ENCODE measurements around the gene FCF1.

DNA sequence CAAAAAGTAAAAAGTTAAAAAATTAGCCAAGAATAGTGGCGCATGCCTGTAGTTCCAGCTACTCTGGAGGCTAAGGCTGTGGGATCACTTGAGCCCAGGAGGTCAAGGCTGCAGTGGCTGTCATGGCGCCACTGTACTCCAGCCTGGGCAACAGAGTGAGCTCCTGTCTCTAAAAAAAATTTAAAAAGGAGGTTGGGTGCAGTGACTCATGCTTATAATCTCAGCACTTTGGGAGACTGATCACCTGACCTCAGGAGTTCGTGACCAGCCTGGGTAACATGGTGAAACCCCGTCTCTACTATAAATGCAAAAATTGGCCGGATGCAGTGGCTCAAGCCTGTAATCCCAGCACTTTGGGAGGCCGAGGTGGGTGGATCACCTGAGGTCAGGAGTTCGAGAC lies 42.0 kb downstream of the FCF1 start:
- TF ChIP-seq, protein P1, sequence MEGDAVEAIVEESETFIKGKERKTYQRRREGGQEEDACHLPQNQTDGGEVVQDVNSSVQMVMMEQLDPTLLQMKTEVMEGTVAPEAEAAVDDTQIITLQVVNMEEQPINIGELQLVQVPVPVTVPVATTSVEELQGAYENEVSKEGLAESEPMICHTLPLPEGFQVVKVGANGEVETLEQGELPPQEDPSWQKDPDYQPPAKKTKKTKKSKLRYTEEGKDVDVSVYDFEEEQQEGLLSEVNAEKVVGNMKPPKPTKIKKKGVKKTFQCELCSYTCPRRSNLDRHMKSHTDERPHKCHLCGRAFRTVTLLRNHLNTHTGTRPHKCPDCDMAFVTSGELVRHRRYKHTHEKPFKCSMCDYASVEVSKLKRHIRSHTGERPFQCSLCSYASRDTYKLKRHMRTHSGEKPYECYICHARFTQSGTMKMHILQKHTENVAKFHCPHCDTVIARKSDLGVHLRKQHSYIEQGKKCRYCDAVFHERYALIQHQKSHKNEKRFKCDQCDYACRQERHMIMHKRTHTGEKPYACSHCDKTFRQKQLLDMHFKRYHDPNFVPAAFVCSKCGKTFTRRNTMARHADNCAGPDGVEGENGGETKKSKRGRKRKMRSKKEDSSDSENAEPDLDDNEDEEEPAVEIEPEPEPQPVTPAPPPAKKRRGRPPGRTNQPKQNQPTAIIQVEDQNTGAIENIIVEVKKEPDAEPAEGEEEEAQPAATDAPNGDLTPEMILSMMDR (IDR thresholded peaks at IDR 0.05) = no peak
- TF ChIP-seq POLR2A (IDR thresholded peaks at IDR 0.05) (no peak), EP300 (IDR thresholded peaks at IDR 0.05) (no peak)

Measured in suprapubic skin (tissue), 3 donors.